DMS53 (cell line): ENCODE results near the gene MSRB1.
A peak's percentile ranks its signal among the peaks of the same experiment; 100 is the strongest.

Experiments used
- DNase-seq: peaks from one replicate; lab custom pipeline; 2025; lab: John Stamatoyannopoulos, UW

MSRB1 gene

DNA sequence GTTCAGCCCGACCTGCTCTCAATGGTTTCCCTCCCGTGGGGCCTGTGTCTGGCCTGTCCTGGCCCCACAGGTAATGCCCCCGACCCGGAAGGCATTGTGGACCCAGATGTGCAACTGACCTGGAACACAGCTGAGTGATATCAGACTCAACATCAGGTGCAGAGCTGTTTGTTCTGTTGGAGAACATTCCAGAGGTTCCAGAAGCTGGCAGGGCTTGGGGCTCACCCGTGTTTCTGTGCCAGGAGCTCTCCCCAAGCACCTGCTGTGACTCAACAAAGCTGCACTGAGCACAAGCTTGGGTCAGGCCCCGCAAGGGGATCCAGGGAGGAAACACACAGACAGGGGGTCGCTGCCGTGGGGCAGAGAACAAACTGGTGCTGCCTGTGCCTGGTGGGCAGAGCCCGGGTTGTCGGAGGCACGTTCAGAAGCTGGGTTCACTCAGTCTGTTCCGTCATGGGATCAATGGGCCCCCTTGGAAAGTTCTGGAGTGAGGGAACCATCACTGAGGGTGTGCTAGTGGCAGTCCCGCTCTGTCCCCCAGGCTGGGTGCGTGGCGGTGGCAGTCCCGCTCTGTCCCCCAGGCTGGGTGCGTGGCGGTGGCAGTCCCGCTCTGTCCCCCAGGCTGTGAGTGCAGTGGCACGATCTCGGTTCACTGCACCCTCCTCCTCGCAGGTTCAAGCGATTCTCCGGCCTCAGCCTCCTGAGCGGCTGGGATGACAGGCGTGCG is 46.9 kb downstream of the MSRB1 start:
- DNase-seq: no peak

DNA sequence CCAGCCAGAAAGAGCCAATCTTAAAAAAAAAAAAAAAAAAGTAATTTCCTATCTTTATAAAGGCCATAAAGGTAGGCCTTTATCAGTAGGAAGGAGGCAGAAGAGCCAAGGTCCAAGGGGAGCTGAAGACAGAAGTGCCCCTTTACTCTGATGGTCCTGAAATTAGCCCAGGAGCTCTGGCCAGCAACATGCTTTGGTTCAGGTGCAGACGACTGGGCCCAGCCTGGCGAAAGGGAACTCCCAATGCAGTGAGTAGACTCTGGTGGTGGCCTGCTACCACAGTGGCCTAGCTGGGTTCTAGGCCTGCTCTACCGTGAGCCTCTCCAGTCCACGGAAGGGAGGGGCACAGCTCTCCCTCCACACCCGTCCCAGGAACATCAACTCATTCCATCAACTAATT is 47.9 kb downstream of the MSRB1 start:
- DNase-seq: no peak

DNA sequence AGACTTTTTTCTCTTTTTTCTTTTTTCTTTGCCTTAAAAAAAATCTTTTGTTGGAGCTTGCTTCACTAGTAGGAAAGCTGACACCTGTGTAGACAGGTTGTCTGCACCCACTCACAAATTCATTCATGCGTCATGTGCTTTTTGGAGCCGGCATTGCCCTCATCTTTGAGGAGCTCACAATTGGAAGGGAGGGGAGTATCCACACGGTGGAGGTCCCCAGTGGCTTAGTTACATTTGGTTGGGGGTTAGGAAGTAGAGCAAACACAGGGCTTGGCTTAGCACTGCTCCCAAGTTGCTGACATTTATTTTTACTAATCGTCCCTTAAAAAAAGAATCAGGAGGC is 52.3 kb downstream of the MSRB1 start:
- peak; percentile 83 for DNase-seq

DNA sequence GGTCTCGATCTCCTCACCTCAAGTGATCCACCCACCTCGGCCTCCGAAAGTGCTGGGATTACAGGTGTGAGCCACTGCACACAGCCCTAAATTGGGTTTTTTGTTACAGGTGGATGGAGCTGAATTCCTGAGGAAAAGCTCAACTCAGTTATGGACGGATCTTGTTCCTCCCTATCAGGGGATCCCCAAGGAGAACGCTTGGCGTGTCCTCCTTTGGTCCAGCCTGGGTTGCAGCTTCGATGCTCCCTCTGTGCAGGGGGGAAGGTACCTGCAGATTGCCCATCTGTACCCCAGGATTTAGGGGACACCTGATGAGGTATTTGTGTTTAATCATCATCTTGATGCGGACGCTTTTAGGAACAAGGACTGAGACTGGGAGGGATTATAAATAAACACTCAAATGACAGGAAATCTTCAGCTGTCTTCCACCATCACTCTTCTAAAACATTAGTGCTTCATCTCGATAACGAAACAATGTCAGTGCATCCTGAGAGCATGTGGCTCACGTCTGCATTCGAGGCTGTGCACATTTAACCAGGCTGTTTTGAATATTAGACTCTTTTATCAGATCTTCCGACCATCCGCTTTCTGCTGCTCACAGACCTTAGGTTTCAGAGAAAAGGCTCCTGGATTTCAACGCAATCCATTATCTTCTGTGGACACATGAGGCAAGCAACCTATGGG is 52.8 kb downstream of the MSRB1 start:
- DNase-seq: no peak
